K562 (cell line): ENCODE data around the gene UBXN11. TPM values are rescaled to one million over a fixed set of nuclear protein-coding genes. Genes with fewer than 3 reads are reported as not detected.
A peak's percentile ranks its signal among the peaks of the same experiment; 100 is the strongest.

Experiments
- BDP1 ChIP-seq: IDR thresholded peaks from 3 replicates; pipeline ENCODE4 v1.6.1; 2011; ENCODE audit not compliant: insufficient read length, insufficient read depth
- GMEB1 ChIP-seq: fragments of 250-450 bp; sonication (Bioruptor Pico); IDR thresholded peaks from 2 replicates; pipeline ENCODE4 v1.4.0; 2020; ENCODE audit warnings: mild to moderate bottlenecking
- HBP1 ChIP-seq: fragments of 450-650 bp; formaldehyde crosslinking; IDR thresholded peaks from 2 replicates; pipeline ENCODE4 v1.4.0; 2022; ENCODE audit warnings: missing genetic modification characterization
- HEY1 ChIP-seq: fragments of 250-450 bp; sonication (Bioruptor Pico); IDR thresholded peaks from 2 replicates; pipeline ENCODE4 v1.5.0; 2020; ENCODE audit warnings: mild to moderate bottlenecking, moderate library complexity, borderline replicate concordance
- MTA2 ChIP-seq: fragments of 450-650 bp; IDR thresholded peaks from 2 replicates; pipeline ENCODE4 v1.6.1; 2016; ENCODE audit warnings: low read depth
- NKRF ChIP-seq: fragments of 450-650 bp; IDR thresholded peaks from 2 replicates; pipeline ENCODE4 v1.6.1; 2016; ENCODE audit warnings: borderline replicate concordance
- PHF20 ChIP-seq: fragments of 450-650 bp; IDR thresholded peaks from 2 replicates; pipeline ENCODE4 v1.6.1; 2018; ENCODE audit not compliant: partially characterized antibody
- POLR2A ChIP-seq: fragments of 450-650 bp; conservative IDR thresholded peaks from 2 replicates; pipeline ENCODE4 v1.6.1; 2016
- RUNX1 ChIP-seq: sonication (generic); IDR thresholded peaks from 2 replicates; pipeline ENCODE4 v1.6.1; 2016; ENCODE audit warnings: antibody characterized with exemption, low read depth
- SAP30 ChIP-seq: fragments of 200-600 bp; sonication (generic); IDR thresholded peaks from 2 replicates; pipeline ENCODE4 v1.6.1; 2012; ENCODE audit warnings: borderline replicate concordance, low read depth, mild to moderate bottlenecking, moderate library complexity, low read length, control low read depth, inconsistent platforms; ENCODE audit not compliant: insufficient read depth, poor library complexity, severe bottlenecking
- SMAD1 ChIP-seq: fragments of 150-350 bp; IDR thresholded peaks from 2 replicates; pipeline ENCODE4 v1.6.1; 2014; ENCODE audit warnings: low read length, low read depth; ENCODE audit not compliant: partially characterized antibody
- THRA ChIP-seq: fragments of 450-650 bp; IDR thresholded peaks from 2 replicates; pipeline ENCODE4 v1.6.1; 2017; ENCODE audit warnings: mild to moderate bottlenecking, moderate library complexity
- TSC22D4 ChIP-seq: fragments of 450-650 bp; IDR thresholded peaks from 2 replicates; pipeline ENCODE4 v1.6.1; 2016; ENCODE audit warnings: missing genetic modification characterization, missing biosample characterization, control low read depth
- ZFPM2 ChIP-seq: fragments of 250-450 bp; sonication (Bioruptor Pico); IDR thresholded peaks from 2 replicates; pipeline ENCODE4 v1.5.1; 2022; ENCODE audit warnings: mild to moderate bottlenecking
- ZKSCAN3 ChIP-seq: fragments of 250-450 bp; sonication (Bioruptor Pico); IDR thresholded peaks from 2 replicates; pipeline ENCODE4 v1.4.0; 2020
- ZNF124 ChIP-seq: sonication (generic); formaldehyde crosslinking; IDR thresholded peaks from 2 replicates; pipeline ENCODE4 v1.8.1; 2022; ENCODE audit warnings: missing genetic modification reagents
- ZNF23 ChIP-seq: fragments of 250-450 bp; sonication (Bioruptor Pico); IDR thresholded peaks from 2 replicates; pipeline ENCODE4 v1.4.0; 2020; ENCODE audit warnings: mild to moderate bottlenecking
- ZNF280A ChIP-seq: fragments of 450-650 bp; IDR thresholded peaks from 2 replicates; pipeline ENCODE4 v1.6.1; 2018; ENCODE audit warnings: mild to moderate bottlenecking, low read depth; ENCODE audit not compliant: partially characterized antibody
- ZNF311 ChIP-seq: fragments of 250-450 bp; sonication (Bioruptor Pico); IDR thresholded peaks from 2 replicates; pipeline ENCODE4 v1.4.0; 2020; ENCODE audit warnings: mild to moderate bottlenecking, moderate library complexity
- ZNF778 ChIP-seq: fragments of 450-650 bp; formaldehyde crosslinking; IDR thresholded peaks from 2 replicates; pipeline ENCODE4 v1.4.0; 2020; ENCODE audit warnings: mild to moderate bottlenecking, moderate library complexity
- polyA plus RNA-seq, 8 experiments: library from polyadenylated mRNA; depleted of rRNA in 4 of 8; stranded (reverse) in 5 of 8; unstranded in 3 of 8; fragments of >200 nt; fragmentation: Nextera tagmentation in 2 of 8; fragmentation: Illumina TruSeq in 1 of 8; extraction: Ambion mirVana in 2 of 8; extraction: Trizol in 1 of 8; gene quantifications; 2 replicates each; pipeline versions ENCODE4 v1.2.1 to v1.2.3, GENCODE V29; 2011 to 2014; ENCODE audit warnings: inconsistent platforms in 1 of 8, missing spikeins in 1 of 8
- total RNA-seq, 7 experiments: library from RNA; depleted of rRNA in 6 of 7; stranded (reverse); fragments of >200 nt in 6 of 7; fragmentation: Illumina TruSeq in 2 of 7; extraction: Trizol in 2 of 7; gene quantifications; 2 replicates each; pipeline versions ENCODE4 v1.2.1 to v1.2.3, GENCODE V29; 2011 to 2021; ENCODE audit warnings: low replicate concordance in 1 of 7

Gene UBXN11
- total and polyA plus RNA-seq, 9 of the 15 experiments (the other 6 are each of a cell fraction or from before 2014, with no cell fraction given): 0.48 to 34.3 (median 11.3) TPM

- TF ChIP-seq ZFPM2 (CRISPR knock-in tag) (peak; percentile 93; the same call in 1 of the 2 replicates), POLR2A (peak; percentile 74), HBP1 (CRISPR knock-in tag) (peak; percentile 97), HEY1 (no peak), ZNF124 (CRISPR knock-in tag) (0 out of 2 replicates have a peak, but pooled peaks have one; percentile 47), MTA2 (no peak), ZNF23 (CRISPR knock-in tag) (no peak; the same call in 1 of the 2 replicates), ZKSCAN3 (CRISPR knock-in tag) (peak; percentile 66; the same call in 1 of the 2 replicates), RUNX1 (no peak), ZNF280A (no peak), ZNF778 (no peak), BDP1 (no peak), PHF20 (peak; percentile 17), SAP30 (no peak), NKRF (peak; percentile 71; the same call in 1 of the 2 replicates), ZNF311 (peak; percentile 93), TSC22D4 (tag) (no peak), GMEB1 (CRISPR knock-in tag) (peak; percentile 65), SMAD1 (no peak), THRA (no peak)
Measured at GRCh38 chr1:26336477-26337205, 30.2 kb upstream of the UBXN11 start (continued).
